Testis (tissue), 2 donors: ENCODE measurements around the gene XPNPEP3.
"Not testable (repeated sequence)": the region's sequence is repeated elsewhere in the genome, so short reads cannot be mapped to it uniquely, and the experiment has no call there.

Source experiments
- POLR2A ChIP-seq: fragments of 450-650 bp; IDR thresholded peaks from one replicate; pipeline ENCODE4 v1.6.1; 2017; ENCODE audit warnings: antibody characterized with exemption, mild to moderate bottlenecking, moderate library complexity
- TF ChIP-seq, protein P1 (sequence below), 3 experiments: fragments of 450-650 bp in 2 of 3; fragments of 200-600 bp in 1 of 3; sonication (generic) in 1 of 3; IDR thresholded peaks; one replicate each; pipeline ENCODE4 v1.5.1; 2016 to 2019; ENCODE audit warnings: antibody characterized with exemption in 3 of 3, mild to moderate bottlenecking in 2 of 3, moderate library complexity in 1 of 3

DNA sequence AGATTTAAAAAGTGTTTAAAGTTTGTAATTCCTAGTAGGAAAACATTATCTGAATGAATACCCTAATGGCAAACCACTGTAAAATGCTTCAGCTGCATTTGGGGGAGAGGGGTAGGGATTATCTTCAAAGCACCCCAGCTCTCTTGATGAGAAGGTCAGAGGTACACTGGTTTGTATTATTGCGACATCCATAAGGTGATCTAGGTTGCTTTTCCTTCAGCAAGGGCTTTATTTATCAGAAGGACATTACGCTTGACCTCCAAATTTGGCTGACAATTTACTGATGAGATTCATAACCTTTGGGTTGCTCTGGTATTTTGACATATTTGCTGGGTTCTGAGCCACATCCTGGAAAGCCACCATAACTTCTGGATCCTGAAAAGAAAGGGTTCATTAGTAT is 30.7 kb upstream of the XPNPEP3 start:
- TF ChIP-seq, protein P1, sequence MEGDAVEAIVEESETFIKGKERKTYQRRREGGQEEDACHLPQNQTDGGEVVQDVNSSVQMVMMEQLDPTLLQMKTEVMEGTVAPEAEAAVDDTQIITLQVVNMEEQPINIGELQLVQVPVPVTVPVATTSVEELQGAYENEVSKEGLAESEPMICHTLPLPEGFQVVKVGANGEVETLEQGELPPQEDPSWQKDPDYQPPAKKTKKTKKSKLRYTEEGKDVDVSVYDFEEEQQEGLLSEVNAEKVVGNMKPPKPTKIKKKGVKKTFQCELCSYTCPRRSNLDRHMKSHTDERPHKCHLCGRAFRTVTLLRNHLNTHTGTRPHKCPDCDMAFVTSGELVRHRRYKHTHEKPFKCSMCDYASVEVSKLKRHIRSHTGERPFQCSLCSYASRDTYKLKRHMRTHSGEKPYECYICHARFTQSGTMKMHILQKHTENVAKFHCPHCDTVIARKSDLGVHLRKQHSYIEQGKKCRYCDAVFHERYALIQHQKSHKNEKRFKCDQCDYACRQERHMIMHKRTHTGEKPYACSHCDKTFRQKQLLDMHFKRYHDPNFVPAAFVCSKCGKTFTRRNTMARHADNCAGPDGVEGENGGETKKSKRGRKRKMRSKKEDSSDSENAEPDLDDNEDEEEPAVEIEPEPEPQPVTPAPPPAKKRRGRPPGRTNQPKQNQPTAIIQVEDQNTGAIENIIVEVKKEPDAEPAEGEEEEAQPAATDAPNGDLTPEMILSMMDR (IDR thresholded peaks at IDR 0.05), result not testable (repeated sequence)
- not testable (repeated sequence) for TF ChIP-seq POLR2A
